H9 (cell line): ENCODE measurements around the gene TUBB1. TPM values are rescaled to one million over a fixed set of nuclear protein-coding genes. Genes with fewer than 3 reads are reported as not detected.

Experiments used
- DNase-seq: peaks from one replicate; pipeline ENCODE4 v3.0.0-alpha.2; 2017
- H2AFZ ChIP-seq: one replicate; pipeline ENCODE4 v1.6.1; 2013; ENCODE audit warnings: mild to moderate bottlenecking, low read length, control low read depth, moderate library complexity
- H2AK5ac ChIP-seq: 2 replicates; pipeline ENCODE4 v1.6.1; 2013; ENCODE audit warnings: low read length, control low read depth, mixed read lengths; ENCODE audit not compliant: insufficient read length
- H2BK120ac ChIP-seq: one replicate; pipeline ENCODE4 v1.6.1; 2013; ENCODE audit warnings: low read depth, mild to moderate bottlenecking, low read length, control low read depth, inconsistent platforms; ENCODE audit not compliant: poor library complexity, severe bottlenecking
- H2BK12ac ChIP-seq: 2 replicates; pipeline ENCODE4 v1.6.1; 2013; ENCODE audit warnings: low read length, control low read depth, mixed read lengths, low read depth; ENCODE audit not compliant: insufficient read length
- H2BK15ac ChIP-seq: 2 replicates; pipeline ENCODE4 v1.6.1; 2013; ENCODE audit warnings: low read depth, low read length, control low read depth
- H2BK20ac ChIP-seq: one replicate; pipeline ENCODE4 v1.6.1; 2013; ENCODE audit warnings: low read depth, mild to moderate bottlenecking, low read length, control low read depth, inconsistent platforms; ENCODE audit not compliant: poor library complexity, severe bottlenecking
- H2BK5ac ChIP-seq: 2 replicates; pipeline ENCODE4 v1.6.1; 2013; ENCODE audit warnings: low read length, control low read depth, mixed read lengths; ENCODE audit not compliant: insufficient read length
- H3K14ac ChIP-seq: 2 replicates; pipeline ENCODE4 v1.6.1; 2013; ENCODE audit warnings: low read length, control low read depth; ENCODE audit not compliant: insufficient read depth
- H3K18ac ChIP-seq: 2 replicates; pipeline ENCODE4 v1.6.1; 2013; ENCODE audit warnings: low read depth, mild to moderate bottlenecking, mixed read lengths, low read length, control low read depth; ENCODE audit not compliant: insufficient read length
- H3K23ac ChIP-seq: 2 replicates; pipeline ENCODE4 v1.6.1; 2013; ENCODE audit warnings: low read length, control low read depth, mixed read lengths, low read depth; ENCODE audit not compliant: insufficient read length
- H3K23me2 ChIP-seq: 2 replicates; pipeline ENCODE4 v1.6.1; 2013; ENCODE audit warnings: low read depth, mild to moderate bottlenecking, mixed read lengths, low read length, control low read depth; ENCODE audit not compliant: insufficient read length, poor library complexity, severe bottlenecking
- H3K27ac ChIP-seq: 2 replicates; pipeline ENCODE4 v1.5.1; 2013; ENCODE audit warnings: low read length, control low read depth, mixed read lengths, low read depth; ENCODE audit not compliant: insufficient read length
- H3K27me3 ChIP-seq: 2 replicates; pipeline ENCODE4 v1.6.1; 2013; ENCODE audit warnings: low read length, control low read depth, inconsistent platforms; ENCODE audit not compliant: insufficient read depth
- H3K4ac ChIP-seq: 2 replicates; pipeline ENCODE4 v1.6.1; 2013; ENCODE audit warnings: low read depth, mild to moderate bottlenecking, control low read depth, inconsistent platforms, low read length, moderate library complexity
- H3K4me1 ChIP-seq: 2 replicates; pipeline ENCODE4 v1.6.1; 2013; ENCODE audit warnings: low read length, control low read depth, inconsistent platforms; ENCODE audit not compliant: insufficient read depth
- H3K4me2 ChIP-seq: 2 replicates; pipeline ENCODE4 v1.6.1; 2013; ENCODE audit warnings: low read length, control low read depth, mixed read lengths; ENCODE audit not compliant: insufficient read length, insufficient read depth
- H3K56ac ChIP-seq: 2 replicates; pipeline ENCODE4 v1.6.1; 2013; ENCODE audit warnings: low read depth, mild to moderate bottlenecking, mixed read lengths, low read length, control low read depth; ENCODE audit not compliant: insufficient read length
- H3K79me1 ChIP-seq: 2 replicates; pipeline ENCODE4 v1.6.1; 2013; ENCODE audit warnings: low read depth, mild to moderate bottlenecking, moderate library complexity, low read length, control low read depth, inconsistent platforms; ENCODE audit not compliant: insufficient read depth, poor library complexity, severe bottlenecking
- H3K79me2 ChIP-seq: 2 replicates; pipeline ENCODE4 v1.6.1; 2013; ENCODE audit warnings: low read length, control low read depth, inconsistent platforms; ENCODE audit not compliant: insufficient read depth
- H3K9ac ChIP-seq: 2 replicates; pipeline ENCODE4 v1.6.1; 2013; ENCODE audit warnings: low read length, control low read depth, mixed read lengths; ENCODE audit not compliant: insufficient read length; ENCODE audit errors: extremely low read depth
- H3K9me3 ChIP-seq: one replicate; pipeline ENCODE4 v1.6.1; 2013; ENCODE audit warnings: low read depth, low read length, inconsistent platforms; ENCODE audit not compliant: control insufficient read depth
- H3T11ph ChIP-seq: one replicate; pipeline ENCODE4 v1.6.1; 2013; ENCODE audit warnings: mild to moderate bottlenecking, low read length, control low read depth, inconsistent platforms
- H4K20me1 ChIP-seq: one replicate; pipeline ENCODE4 v1.6.1; 2013; ENCODE audit not compliant: control insufficient read depth, insufficient read length, insufficient read depth
- H4K5ac ChIP-seq: 2 replicates; pipeline ENCODE4 v1.6.1; 2013; ENCODE audit warnings: low read depth, mild to moderate bottlenecking, mixed read lengths, low read length, control low read depth; ENCODE audit not compliant: insufficient read length
- H4K8ac ChIP-seq: replicated peaks from 2 replicates; pipeline ENCODE4 v1.6.1; 2013; ENCODE audit warnings: low read length, control low read depth, mixed read lengths, low read depth; ENCODE audit not compliant: insufficient read length
- H4K91ac ChIP-seq: 2 replicates; pipeline ENCODE4 v1.6.1; 2013; ENCODE audit warnings: low read depth, mild to moderate bottlenecking, moderate library complexity, mixed read lengths, low read length, control low read depth; ENCODE audit not compliant: insufficient read length
- H3K27ac Mint-ChIP-seq, 3 experiments: 2 replicates in 2 of 3; 3 replicates in 1 of 3; pipeline ENCODE4 v1.8.0; 2020 to 2021; ENCODE audit warnings: mixed read lengths in 3 of 3, mild to moderate bottlenecking in 1 of 3, moderate library complexity in 1 of 3
- H3K27me3 Mint-ChIP-seq: 2 replicates; pipeline ENCODE4 v1.8.0; 2021; ENCODE audit warnings: low read depth, mild to moderate bottlenecking, moderate library complexity, mixed read lengths
- H3K36me3 Mint-ChIP-seq, 3 experiments: 2 replicates in 2 of 3; 3 replicates in 1 of 3; pipeline ENCODE4 v1.8.0; 2020 to 2021; ENCODE audit warnings: low read depth in 3 of 3, mixed read lengths in 3 of 3; ENCODE audit not compliant: insufficient read depth in 1 of 3
- H3K4me1 Mint-ChIP-seq, 2 experiments: 2 replicates each; pipeline ENCODE4 v1.8.0; 2020; ENCODE audit warnings: mixed read lengths in 2 of 2
- H3K4me3 Mint-ChIP-seq, 2 experiments: 2 replicates in 1 of 2; 3 replicates in 1 of 2; pipeline ENCODE4 v1.8.0; 2020 to 2021; ENCODE audit warnings: mild to moderate bottlenecking in 2 of 2, mixed read lengths in 2 of 2, moderate library complexity in 1 of 2
- H3K9me3 Mint-ChIP-seq, 2 experiments: 2 replicates in 1 of 2; 3 replicates in 1 of 2; pipeline ENCODE4 v1.8.0; 2020; ENCODE audit warnings: mild to moderate bottlenecking in 2 of 2, mixed read lengths in 2 of 2, moderate library complexity in 1 of 2
- CTCF ChIP-seq: fragments of 200-600 bp; sonication (generic); conservative IDR thresholded peaks from 3 replicates; pipeline ENCODE4 v1.8.0; 2021; ENCODE audit warnings: antibody characterized with exemption, mild to moderate bottlenecking
- WGBS: extraction: QIAGEN DNeasy Blood & Tissue Kit; methylation state at CpG from one replicate; pipeline ENCODE4 v1.1.7; 2013; ENCODE audit warnings: missing lambda C conversion rate, low lambda C conversion rate, mixed read lengths; ENCODE audit not compliant: insufficient read length; ENCODE audit errors: extremely low coverage; 5-methylcytosine and 5-hydroxymethylcytosine counted together
- total RNA-seq: library from RNA; stranded (reverse); gene quantifications from 2 replicates; pipeline ENCODE4 v1.2.1, GENCODE V29; 2021

TUBB1 gene
- total RNA-seq, 1 experiment from 2014 or later, result not detected

- peaks cover 6% of the 10 kb centered on the region for H3K23me2 ChIP-seq
- no peak overlapping the region for H4K8ac ChIP-seq
- peak overlapping the region; percentile 61 for H2BK5ac ChIP-seq
- DNase-seq, result no peak
- H4K20me1 ChIP-seq, result no peaks in the 10 kb centered on the region
- H3K4me2 ChIP-seq, result peak overlapping the region; percentile 99
- peaks cover 4% of the 10 kb centered on the region; the same call in 1 of the 2 replicates for H3K4me1 ChIP-seq
- TF ChIP-seq CTCF, result no peak
- H3K9me3 Mint-ChIP-seq, result no peaks in the 10 kb centered on the region; a peak in 2 of 5 replicates
- H2AK5ac ChIP-seq, result no peak overlapping the region
- H3K4me3 Mint-ChIP-seq, result peak overlapping the region; percentile 84 to 91
- peaks cover 10% of the 10 kb centered on the region; the same call in 1 of the 2 replicates for H3K79me2 ChIP-seq
- peak overlapping the region; percentile 67 for H3K18ac ChIP-seq
- peak overlapping the region; percentile 87; the same call in 1 of the 2 replicates for H3K14ac ChIP-seq
- peak overlapping the region; percentile 94 for H3K9ac ChIP-seq
- H3K27me3 ChIP-seq, result no peaks in the 10 kb centered on the region
- H3K9me3 ChIP-seq, result no peaks in the 10 kb centered on the region
- peak overlapping the region; percentile 73 to 94 (median 81); a peak in 4 of 7 replicates for H3K27ac Mint-ChIP-seq
- no peak overlapping the region for H3K23ac ChIP-seq
- H4K5ac ChIP-seq, result no peak overlapping the region
- no peak overlapping the region; the same call in 1 of the 2 replicates for H3K4ac ChIP-seq
- H2AFZ ChIP-seq, result peak overlapping the region; percentile 57
- H3K27ac ChIP-seq, result peak overlapping the region; percentile 27
- peaks cover 30 to 32% of the 10 kb centered on the region in 2 experiments for H3K4me1 Mint-ChIP-seq
- H3K79me1 ChIP-seq, result peaks cover 4% of the 10 kb centered on the region
- H2BK15ac ChIP-seq, result peak overlapping the region; percentile 65; the same call in 1 of the 2 replicates
- peak overlapping the region; percentile 52 for H3K56ac ChIP-seq
- WGBS, result no CpG with 5 or more reads among the region's 29 CpGs
- no peak overlapping the region for H2BK12ac ChIP-seq
- peak overlapping the region; percentile 22 for H3T11ph ChIP-seq
- no peak overlapping the region for H2BK120ac ChIP-seq
- peaks cover 2 to 18% (median 17%) of the 10 kb centered on the region in 3 experiments for H3K36me3 Mint-ChIP-seq
- peaks cover 10% of the 10 kb centered on the region for H3K27me3 Mint-ChIP-seq
- no peak overlapping the region for H2BK20ac ChIP-seq
- no peak overlapping the region for H4K91ac ChIP-seq
Measured at GRCh38 chr20:58981628-58982364, 37.4 kb upstream of the TUBB1 start.
